ENCODE measurements around the gene NAALADL2.

The NAALADL2 gene

GRCh38 chr3:174826069-174826468 is 33.1 kb upstream of the NAALADL2 start:
- TF ChIP-seq CTCF (conservative IDR thresholded peaks at IDR 0.05; ENCODE audit: low read depth, low read length) = no peak
- DNase-seq (ENCODE audit: low read depth) = no peak
- no peak overlapping the region for H3K4me3 ChIP-seq (ENCODE audit: low read length)

- no peak for DNase-seq (ENCODE audit: low read depth)
- TF ChIP-seq CTCF (conservative IDR thresholded peaks at IDR 0.05; ENCODE audit: low read depth, low read length) = no peak
- no peak overlapping the region for H3K4me3 ChIP-seq (ENCODE audit: low read length)
Observed at GRCh38 chr3:174844746-174845145, 14.4 kb upstream of the NAALADL2 start.

GRCh38 chr3:174846055-174846454 is 13.1 kb upstream of the NAALADL2 start:
- no peak overlapping the region for H3K4me3 ChIP-seq (ENCODE audit: low read length)
- TF ChIP-seq CTCF (conservative IDR thresholded peaks at IDR 0.05; ENCODE audit: low read depth, low read length) = no peak
- DNase-seq (ENCODE audit: low read depth) = no peak

- H3K4me3 ChIP-seq (ENCODE audit: low read length) = no peak overlapping the region
- no peak for DNase-seq (ENCODE audit: low read depth)
- TF ChIP-seq CTCF (conservative IDR thresholded peaks at IDR 0.05; ENCODE audit: low read depth, low read length) = no peak
Observed at GRCh38 chr3:174854987-174855386, 4.1 kb upstream of the NAALADL2 start.

GRCh38 chr3:174857301-174857700 is 1.8 kb upstream of the NAALADL2 start:
- no peak for TF ChIP-seq CTCF (conservative IDR thresholded peaks at IDR 0.05; ENCODE audit: low read depth, low read length)
- no peak overlapping the region for H3K4me3 ChIP-seq (ENCODE audit: low read length)
- DNase-seq (ENCODE audit: low read depth) = no peak

- H3K4me3 ChIP-seq (ENCODE audit: low read length) = no peak overlapping the region
- no peak for DNase-seq (ENCODE audit: low read depth)
- TF ChIP-seq CTCF (conservative IDR thresholded peaks at IDR 0.05; ENCODE audit: low read depth, low read length) = no peak
Observed at GRCh38 chr3:174858353-174858752, 781 bp upstream of the NAALADL2 start.

GRCh38 chr3:174859756-174860155 is 622 bp downstream of the NAALADL2 start:
- no peak for TF ChIP-seq CTCF (conservative IDR thresholded peaks at IDR 0.05; ENCODE audit: low read depth, low read length)
- no peak for DNase-seq (ENCODE audit: low read depth)

More at GRCh38 chr3:174859756-174860155, 622 bp downstream of the NAALADL2 start:
- no peak overlapping the region for H3K4me3 ChIP-seq (ENCODE audit: low read length)

Data from retinal pigment epithelial cell (primary cell).